NCI-H345 treated with DMSO at 0.1 percent for 48 hours (cell line): ENCODE data around the gene ORM1.
A peak's percentile ranks its signal among the peaks of the same experiment; 100 is the strongest.

Source experiments
- DNase-seq: peaks from one replicate; lab custom pipeline; 2025; ENCODE audit not compliant: unreplicated experiment; lab: John Stamatoyannopoulos, UW

Gene ORM1

DNA sequence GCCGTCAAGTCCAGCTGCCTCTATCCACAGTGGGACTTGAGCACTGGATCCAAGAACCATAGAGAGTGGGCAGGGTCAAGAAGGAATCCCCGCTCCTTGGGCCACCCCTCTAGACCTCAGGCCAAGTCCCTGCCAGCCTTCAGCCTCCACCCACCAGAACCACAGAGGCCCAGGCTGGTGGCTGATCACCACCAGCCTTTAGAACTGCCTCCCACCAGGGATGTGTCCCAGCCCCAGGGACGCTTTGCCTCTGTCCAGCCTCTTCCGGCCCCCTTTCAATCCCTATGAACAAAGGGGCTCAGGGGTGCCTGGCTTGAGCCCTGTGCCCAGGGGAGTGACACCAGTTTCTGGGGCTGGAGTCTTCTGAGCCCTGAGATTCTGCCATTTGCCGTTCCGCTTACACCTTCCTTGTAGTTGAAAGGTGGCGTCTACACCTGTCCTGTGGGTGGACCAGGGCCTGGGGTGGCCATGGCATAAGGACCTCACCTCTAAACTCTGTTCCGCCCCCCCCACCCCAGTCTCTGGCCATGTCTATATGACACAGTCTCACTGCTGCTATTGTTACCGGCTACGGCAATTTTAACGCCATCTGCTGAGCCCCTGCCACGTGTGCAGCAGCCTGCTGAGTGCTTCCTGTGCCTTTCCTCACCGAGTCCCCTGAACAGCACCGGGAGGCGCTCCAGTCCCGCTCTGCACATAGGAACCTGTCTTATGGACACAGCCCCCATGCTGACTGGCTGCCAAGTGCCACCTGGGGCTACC, 35.7 kb upstream of the ORM1 start:
- DNase-seq = peak; percentile 15

DNA sequence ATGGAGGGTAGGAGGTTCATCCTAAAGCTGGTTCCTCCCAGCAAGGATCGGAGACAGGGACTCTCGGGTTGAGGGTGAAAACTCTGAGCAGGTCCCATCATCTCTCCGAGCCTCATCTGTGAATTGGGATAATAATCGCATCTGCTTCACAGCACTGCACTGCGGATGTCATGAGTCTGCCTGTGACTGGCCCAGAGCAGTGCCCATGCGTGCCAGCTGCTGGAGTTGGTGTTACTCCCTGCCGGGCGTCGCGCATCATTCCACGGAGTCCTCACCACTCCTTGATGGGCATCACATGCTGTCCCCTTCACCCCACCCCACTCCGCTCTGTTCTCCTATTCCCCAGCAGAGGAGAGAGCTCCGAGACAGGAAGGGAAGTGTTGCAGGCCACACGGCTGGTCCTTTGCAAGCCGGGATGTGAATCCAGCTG, 35.1 kb upstream of the ORM1 start:
- DNase-seq = no peak

DNA sequence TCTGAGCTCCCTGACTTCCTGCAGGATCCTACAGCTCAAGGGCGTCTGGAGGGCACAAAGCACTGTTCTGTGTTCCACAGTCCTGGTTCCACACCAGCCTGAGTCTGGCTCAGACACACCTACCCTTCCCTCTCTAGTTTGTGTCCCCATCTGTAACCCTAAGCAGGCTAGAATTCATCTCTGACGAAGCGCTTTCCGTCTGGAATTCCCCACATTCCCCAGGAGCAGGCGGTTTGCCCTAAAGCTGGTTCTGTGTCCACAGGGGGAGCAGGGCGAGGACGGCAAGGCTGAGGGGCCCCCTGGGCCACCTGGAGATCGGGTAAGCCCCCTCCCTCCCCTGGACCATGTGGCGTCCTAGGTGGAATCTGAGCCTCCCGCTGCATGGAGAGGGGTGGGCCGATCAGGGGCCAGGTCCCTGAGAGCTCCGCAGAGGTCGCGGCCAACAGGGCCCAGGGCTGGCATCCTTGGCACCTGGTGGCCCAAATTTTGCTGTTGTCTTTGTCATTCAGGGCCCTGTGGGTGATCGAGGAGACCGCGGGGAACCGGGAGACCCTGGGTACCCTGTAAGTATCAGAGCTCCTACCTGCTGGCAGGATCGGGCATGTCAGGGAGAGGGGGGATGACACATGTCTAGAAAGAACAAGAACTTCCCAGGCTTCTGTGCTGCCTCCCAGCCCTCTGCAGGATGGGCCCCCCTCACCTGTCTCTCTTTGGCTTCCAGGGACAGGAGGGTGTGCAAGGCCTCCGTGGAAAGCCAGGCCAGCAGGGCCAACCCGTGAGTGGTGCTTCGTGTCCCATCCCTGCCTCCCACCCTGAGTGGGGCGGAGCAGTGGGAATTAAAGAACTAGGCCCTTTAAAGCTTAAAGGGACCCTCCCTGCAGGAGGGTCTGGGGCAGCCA, 34.5 kb upstream of the ORM1 start:
- DNase-seq = no peak

DNA sequence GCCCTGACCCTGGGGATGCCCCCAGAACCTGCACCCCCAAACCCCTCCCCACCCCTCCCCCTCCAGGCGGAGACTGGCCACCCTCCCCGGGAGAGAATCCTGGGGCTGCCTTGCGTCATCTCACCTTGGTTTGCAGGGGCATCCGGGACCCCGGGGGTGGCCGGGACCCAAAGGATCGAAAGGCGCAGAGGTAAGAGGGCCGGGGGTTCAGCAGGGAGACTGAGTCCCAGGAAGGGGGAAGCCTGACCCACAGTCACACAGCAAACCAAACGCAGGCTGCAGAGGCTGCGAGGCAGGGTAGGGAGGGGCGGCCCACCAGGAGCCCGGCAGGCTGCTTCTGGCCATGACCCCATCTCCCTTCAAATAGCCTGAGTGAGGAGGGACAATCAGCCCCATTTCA, 33.8 kb upstream of the ORM1 start:
- DNase-seq = no peak

DNA sequence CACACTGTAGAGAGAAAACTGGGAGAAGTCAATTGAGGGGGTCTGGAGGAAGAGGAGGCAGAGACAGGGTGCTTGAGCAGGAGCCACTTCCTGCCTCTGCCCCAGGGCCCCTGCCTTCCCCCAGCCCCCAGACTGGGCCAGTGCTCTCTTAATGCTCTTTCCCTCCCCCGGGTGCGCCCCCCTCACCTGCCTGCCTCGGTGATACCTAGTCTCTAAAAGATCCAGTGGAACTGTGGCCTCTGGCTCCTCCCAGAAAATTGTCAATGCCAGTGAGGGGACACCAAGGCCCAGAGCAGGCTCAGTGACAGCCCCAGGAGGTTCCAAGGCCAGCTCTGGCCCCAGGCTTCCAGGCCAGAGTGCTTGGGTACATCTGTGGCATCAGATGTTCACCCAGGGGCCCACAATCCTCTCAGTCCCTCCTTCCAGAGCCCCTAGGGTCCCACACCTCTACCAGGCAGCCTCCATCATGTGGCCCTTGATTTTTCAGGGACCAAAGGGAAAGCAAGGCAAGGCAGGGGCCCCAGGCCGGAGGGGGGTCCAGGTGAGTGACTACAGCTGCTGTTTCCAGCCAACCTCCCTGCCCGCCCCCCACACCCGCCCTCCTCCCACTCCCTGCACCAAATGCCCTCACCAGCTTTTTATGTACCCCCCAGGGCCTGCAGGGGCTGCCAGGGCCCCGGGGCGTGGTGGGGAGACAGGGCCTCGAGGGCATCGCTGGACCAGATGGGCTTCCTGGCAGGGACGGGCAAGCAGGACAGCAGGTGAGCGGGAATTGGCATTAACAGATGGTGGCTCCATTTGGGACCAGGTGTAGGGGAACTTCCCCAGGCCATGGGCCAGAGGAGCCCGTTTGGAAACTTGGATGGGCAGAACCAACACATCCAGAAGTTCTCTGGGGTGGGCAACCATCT, 33.1 kb upstream of the ORM1 start:
- DNase-seq = no peak

DNA sequence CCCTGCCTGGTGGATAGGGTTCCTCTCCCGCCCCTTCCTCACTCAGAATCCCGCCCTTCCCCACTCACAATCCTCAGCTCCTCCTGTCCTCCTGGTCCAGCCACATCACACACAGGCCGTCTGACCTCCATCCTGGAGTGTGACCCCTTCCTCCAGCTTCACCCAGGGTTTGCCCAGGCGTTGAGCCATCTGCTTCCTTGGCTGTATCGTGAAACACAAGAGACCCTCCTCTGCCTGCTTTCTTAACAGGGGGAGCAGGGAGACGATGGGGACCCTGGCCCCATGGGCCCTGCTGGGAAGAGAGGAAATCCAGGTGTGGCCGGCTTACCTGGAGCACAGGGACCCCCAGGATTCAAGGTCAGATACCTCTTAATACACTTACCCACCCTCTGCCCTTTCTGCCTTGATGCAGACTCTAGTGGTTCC, 32.3 kb upstream of the ORM1 start:
- no peak for DNase-seq

DNA sequence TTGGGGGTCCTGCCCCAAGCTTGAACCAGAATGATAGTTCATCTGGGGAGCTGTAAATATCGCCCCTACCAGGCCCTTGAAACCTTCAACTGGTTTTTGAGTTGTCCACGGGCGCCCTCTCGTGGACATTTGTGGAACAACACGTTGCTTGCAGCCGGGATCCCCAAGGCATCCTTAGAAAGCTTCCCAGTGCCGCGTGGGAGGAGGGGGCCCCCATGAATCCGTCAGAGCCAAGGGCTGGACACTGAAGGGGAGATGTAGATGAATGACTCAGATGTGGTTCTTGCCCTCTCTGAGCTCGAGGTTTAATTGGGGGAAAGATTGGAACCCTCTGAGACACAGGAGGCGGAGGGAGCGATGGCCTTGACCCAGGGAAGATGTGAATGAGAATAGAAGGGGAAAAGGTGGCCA, 31.8 kb upstream of the ORM1 start:
- peak; percentile 43 for DNase-seq

DNA sequence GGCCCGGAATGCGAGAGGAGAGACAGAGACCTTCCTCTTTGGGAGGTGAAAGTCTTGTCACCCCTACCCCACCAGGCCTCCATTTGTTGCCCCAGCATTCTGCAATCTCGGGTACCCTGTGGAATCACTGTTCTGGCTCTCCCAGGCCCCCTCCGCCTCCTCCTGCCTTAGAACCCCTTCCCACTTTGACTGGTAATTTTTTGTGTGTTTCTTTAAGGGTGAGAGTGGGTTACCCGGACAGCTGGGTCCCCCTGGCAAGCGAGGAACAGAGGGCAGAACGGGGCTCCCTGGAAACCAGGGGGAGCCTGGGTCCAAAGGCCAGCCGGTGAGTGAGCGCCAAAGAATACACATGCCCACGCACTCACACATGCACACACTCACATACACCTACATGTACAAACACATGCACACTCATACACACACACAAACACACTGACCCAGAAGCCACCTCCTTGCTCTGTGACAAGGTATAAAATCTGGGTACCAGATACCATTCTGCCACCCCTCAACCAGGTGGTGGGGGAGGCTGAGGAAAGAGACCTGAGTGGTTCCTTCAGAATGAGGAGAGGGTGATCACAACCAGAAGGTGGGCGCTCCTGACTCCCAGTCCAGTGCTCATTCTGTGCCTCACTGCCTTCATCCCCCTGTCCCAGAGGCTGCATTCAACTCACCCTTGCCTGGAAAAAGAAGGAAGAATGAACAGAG, 30.9 kb upstream of the ORM1 start:
- DNase-seq = no peak

DNA sequence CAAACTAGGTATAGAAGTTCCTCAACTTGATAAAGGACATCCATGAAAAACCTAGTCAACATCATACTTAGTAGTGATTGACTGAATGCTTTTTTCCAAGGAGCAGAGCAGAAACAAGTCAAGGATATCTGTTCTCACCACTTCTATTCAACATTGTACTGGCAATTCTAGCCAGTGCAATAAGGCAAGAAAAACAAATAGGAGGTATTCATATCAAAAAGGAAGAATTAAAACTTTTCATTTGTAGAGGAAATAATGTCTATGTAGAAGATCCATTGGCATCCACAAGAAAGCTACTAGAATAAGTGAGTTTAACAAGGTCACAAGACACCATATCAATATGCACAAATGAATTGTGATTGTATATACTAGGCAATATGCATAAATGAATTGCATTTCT, 28.2 kb upstream of the ORM1 start:
- no peak for DNase-seq

DNA sequence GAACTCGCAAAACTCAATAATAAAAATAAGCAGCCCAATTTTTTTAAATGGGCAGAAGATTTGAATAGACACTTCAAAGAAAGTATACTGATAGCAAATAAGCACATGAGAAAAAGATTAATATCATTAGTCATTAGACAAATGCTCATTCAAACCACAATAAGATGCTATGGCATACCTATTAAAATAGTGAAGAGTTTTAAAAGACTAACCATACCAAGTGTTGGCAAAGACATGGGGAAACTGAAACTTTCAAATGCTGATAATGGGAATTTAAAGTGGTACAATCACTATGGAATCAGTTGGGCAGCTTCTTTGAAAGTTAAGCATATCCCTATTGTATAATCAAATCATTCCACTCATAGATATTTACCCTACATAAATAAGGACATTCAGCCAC, 26.6 kb upstream of the ORM1 start:
- no peak for DNase-seq

DNA sequence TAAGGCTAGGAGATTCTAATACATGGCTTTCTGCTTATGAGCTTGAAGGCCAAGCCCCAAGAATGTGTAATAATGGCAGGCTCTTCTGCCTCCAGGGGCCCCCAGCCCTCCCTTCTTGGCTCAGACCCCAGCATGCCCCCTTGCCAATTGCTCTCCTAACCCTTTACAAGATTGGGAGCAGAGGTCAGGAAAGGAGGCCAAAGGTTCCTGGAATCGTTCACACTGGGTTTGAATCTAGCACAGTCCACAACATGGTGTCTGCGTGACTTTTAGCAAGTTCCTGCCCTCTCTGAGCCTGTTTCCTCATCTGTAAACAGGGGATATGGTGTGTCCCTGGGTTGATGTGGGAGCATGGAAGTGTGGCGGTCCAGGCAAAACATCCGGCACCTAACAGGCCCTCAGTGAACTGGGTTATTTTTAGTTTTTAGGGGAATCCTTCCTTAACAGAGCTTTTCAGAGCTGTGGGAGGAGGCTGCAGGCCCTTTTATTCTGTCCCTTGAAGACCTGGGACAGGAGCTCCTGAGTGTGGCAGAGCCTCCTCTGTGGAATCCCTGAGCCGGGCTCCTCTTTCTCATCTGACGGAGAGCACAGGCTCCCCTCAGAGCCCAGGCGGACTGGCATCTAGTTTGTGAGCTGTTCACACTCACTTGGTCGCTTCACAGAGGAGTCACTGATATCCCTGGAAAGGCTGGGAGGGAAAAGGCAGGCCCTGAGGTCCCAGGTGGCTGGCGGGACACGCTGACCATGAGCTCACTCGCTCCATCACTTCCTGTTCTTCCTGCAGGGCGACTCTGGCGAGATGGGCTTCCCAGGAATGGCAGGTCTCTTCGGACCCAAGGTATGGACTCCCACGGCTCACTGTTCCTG, 23.4 kb upstream of the ORM1 start:
- DNase-seq = no peak

DNA sequence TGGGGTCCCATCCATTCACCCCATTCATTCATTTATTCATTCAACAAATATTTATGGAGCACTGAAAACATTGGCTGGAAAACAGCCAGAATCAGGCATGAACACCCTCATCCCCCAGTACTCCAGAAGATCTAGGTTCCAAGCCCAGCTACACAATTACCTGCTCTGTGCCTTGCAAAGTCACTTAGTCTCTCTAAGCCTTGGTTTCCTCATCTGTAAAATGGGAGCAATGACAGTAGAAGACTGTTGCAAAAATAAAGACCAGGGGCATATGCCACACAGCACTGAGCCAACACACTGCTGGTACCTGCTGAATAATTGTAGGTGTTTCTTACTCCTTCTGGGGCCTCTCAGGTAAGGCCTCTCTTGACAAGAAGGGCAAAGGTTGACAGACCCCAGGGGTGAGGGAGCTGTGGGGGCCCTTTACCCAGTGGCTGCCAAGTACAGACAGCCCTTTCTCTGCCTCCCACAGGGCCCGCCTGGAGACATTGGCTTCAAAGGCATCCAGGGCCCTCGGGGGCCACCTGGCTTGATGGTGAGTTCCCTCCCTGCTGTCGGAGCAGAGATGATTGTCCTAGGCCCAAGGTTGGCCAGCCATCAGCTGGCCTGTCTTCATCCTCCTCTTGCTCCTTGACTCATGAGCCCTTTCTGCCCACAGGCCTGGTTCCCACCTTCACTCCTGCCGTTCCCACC, 22.6 kb upstream of the ORM1 start:
- no peak for DNase-seq

DNA sequence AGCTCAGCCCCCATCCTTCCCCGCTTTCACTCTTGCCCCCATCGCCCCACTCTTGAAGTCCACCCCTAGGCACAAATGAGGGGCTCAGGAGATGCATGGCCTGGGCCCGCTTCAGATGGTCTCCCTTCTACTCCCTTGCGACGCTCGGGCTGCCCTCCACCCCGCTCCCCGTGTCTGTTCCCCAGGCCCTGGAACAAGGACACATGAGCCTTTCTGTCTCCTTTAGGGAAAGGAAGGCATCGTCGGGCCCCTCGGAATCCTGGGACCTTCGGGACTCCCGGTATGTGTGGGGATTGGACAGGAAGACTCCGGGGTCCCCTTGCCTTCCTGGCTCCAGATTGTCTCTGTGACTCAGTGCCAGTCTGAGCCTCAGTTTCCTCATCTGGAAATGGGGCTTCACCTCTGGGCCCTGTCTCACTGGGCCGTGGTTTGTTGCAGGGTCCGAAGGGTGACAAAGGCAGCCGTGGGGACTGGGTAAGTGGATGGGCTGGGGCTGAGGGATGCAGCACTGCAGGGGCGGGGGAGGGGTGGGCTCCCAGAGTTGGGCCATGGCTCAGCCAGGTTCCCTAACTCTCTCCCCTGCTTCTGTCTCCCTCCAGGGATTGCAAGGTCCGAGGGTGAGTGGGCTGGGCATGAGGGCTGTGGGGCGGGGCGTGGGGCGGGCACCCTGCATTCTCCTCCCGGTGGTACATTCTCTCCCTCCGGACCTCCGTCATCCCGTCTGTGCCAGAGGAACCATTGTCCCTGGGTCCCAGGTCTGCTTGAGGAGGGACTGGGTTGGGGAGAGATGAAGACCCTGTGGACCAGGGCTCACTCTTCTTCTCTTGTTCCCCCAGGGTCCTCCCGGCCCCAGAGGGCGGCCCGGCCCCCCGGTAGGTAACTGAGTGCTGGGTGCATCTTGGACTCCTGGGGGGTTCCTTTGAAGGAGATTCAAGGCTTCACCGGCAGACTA, 21.8 kb upstream of the ORM1 start:
- no peak for DNase-seq

DNA sequence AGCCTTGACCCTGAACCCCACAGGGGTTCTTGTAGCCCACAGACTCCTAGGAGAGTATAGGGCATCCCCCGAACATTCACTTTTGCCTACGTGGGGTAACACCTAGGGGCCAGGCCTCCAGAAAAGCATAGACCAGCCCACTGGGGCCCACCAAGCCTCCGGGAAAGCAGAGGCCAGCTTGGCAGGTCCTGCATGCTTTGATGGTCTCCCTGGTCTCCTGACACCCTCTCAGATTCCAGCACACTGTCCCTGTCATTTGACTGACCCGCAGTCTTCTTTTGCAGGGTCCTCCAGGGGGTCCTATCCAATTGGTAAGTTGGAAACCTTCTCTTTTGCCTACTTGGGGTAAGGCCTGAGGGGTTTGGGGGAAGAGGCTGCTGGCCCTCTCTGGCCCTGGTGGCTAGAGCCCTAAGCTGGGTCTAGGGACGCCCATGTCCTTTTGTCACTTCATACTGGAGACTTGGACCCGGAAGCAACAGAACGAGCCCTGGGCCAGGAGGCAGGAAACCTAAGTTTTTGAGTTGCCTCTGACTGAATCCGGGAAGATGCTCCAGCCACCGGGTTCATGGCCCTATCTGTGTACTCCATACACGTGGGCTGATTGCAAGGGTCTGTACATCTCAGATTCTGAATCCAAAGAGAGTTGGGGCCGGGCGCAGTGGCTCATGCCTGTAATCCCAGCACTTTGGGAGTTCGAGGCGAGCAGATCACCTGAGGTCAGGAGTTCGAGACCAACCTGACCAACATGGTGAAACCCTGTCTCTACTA, 20.9 kb upstream of the ORM1 start:
- DNase-seq = no peak

DNA sequence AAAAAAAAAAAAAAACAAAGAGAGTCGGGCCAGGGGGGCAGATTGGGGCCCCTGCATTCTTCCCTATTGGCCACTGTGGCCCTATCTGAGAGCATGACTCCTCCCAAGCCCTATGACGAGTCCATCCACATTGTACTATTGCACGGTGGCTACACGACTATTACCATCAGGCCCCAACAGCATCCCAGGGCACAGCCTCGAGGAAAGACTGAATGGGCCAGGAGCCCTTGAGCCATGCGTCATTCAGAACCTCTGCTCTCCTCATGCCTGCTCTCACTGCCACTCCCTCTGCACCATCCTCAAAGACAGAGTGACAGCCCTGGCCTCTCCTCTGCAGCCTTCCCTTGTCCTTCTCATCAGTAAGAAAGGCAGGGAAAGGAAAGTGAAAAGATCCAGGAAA, 20.2 kb upstream of the ORM1 start:
- no peak for DNase-seq

DNA sequence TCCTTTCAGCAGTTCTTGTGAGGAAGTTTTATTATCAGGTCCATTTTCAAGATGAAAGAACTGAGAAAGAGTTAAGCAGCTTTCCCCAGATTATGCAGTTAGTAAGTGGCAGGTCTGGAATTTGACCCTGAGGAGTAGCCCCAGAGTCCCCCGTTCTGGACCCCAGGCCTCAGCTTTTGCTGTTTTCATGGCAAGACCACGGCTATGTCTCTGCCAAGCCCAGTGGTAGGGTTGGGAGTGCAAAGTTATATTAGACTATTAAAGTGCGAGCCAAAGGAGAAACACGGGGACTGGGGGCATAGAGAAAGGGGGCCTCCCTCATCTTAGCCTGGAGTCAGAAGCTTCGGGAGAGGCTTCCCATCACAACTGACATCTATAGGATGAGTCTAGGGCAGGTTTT, 19.3 kb upstream of the ORM1 start:
- DNase-seq = no peak

DNA sequence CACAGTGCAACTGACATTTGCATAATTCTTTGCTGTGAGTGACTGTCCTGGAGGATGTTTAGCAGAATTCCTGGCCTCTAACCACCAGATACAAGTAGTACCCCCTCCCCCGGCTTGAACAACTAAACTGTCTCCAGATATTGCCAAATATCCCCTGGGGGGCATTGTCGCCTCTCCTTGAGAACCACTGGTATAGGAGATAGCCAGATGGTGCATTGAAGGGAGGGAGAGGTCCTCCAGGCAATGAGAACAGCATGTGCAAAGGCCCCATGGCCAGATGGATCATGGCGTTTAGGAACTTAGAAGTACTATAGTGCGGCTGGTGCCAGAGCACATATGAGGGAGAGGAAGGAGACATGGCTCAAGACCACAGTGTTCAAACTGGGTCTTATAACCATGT, 18.9 kb upstream of the ORM1 start:
- DNase-seq = no peak
